GM08714 (cell line): Measurements from ENCODE around the gene PDE11A.

Experiments
- H3K4me3 ChIP-seq: fragments of 200-500 bp; sonication (Bioruptor generic); 2 replicates; pipeline ENCODE4 v1.5.1; 2014; ENCODE audit warnings: mild to moderate bottlenecking, low read length, inconsistent platforms
- ZNF274 ChIP-seq: IDR thresholded peaks from 2 replicates; pipeline ENCODE4 v1.6.1; 2012; ENCODE audit warnings: mild to moderate bottlenecking, low read depth, low read length

Gene PDE11A

DNA sequence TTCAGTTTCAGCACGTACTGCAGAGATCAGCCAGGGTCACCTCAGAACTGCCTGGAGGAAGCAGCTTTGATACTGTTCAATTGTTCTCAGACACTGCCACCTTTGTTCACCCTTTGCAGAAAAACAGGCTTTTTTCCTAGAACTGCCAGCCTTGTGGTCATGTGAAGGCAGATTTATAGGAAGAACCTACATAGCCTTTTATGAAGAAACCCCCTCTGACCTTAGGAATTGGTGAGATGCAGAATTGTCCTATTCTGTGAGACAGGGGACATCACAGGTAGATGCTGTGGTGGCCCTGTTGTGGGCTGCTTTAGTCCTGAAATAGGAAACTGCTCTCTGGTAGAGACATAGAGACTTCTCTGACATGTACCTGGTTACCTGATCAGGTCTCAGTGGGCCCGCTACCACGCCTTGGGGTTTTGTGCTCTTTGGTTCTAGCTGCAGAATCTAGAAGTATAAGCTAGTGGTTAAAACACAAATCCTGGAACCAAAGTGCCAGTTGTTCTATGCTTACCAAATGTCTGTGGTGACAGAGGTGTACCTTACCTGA is 473.4 kb downstream of the PDE11A start:
- H3K4me3 ChIP-seq, result no peak overlapping the region
- no peak for TF ChIP-seq ZNF274

DNA sequence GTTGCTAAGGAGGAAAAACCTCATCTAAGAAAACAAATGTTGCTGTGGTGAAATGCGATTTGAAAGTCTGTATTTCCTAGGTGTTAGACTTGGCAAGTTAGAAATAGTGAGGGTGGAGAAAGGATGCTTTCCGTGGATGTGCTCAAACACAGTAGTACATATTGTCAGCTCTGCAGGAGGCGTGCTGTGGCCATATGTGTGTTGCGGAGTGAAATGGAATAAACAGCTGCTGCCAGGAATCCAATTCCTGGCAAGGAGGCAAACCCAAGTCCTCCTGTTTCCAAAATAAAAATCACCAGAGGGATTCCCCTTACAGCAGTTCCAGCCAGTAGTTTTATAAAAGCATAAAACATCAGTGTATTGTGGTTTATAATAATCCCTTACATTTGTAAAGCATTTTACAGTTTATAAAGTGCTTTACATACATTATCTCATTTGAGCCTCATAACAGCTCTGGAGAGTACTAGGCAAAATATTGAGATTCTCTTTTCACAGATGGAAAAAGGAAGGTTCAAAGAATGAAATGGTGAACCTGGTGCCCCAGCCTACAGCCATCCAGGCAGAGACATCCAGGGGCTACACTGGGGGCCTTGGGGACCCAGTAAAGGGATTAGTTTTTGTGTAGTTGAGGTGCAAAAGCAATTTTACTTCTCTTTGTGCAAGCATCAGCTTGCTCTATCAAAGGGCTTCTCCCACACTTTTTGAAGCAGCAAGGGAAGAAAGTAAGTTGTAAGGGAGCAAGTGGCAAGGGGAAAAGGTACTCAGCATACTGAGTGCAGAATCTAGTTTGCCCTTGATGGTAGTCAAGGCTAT is 474.0 kb downstream of the PDE11A start:
- no peak overlapping the region for H3K4me3 ChIP-seq
- TF ChIP-seq ZNF274, result no peak

DNA sequence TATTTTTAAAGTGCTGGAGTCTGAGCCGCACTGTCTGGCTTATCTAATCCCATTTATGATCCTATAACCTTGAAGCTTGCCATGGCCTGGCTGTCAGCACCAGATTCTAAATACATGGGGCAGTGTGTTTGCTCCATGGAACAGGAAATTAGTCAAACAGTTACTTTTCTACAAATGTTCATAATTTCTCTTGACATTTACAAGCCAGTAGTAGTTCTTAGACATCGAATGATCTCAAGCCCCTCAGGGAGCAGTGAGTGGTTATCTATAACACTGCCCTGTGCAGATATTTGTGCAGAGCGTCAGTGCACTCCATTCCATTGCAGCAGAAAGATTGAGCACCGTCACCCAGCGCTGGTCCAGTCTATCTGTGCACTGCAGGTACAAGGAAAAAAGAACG is 474.8 kb downstream of the PDE11A start:
- H3K4me3 ChIP-seq, result no peak overlapping the region
- TF ChIP-seq ZNF274, result no peak

DNA sequence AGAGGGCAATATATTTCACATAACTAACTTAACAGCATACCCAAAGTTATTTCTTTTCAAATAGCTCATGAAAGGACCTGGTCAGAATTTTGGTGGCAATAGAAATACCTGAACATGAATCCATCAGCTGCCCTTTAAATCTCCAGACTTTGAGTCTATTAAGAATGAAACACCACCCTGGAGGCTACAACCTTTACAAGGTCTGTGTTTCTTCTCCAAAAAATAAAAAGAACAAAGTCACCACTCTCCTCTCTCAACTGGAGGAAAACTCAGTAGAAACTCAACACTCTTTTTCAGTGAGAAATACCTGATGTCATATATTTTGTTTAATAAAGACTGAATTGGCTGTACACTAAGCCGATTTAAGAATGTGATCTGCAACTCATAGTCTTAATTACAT is 475.7 kb downstream of the PDE11A start:
- H3K4me3 ChIP-seq, result no peak overlapping the region
- TF ChIP-seq ZNF274, result no peak

DNA sequence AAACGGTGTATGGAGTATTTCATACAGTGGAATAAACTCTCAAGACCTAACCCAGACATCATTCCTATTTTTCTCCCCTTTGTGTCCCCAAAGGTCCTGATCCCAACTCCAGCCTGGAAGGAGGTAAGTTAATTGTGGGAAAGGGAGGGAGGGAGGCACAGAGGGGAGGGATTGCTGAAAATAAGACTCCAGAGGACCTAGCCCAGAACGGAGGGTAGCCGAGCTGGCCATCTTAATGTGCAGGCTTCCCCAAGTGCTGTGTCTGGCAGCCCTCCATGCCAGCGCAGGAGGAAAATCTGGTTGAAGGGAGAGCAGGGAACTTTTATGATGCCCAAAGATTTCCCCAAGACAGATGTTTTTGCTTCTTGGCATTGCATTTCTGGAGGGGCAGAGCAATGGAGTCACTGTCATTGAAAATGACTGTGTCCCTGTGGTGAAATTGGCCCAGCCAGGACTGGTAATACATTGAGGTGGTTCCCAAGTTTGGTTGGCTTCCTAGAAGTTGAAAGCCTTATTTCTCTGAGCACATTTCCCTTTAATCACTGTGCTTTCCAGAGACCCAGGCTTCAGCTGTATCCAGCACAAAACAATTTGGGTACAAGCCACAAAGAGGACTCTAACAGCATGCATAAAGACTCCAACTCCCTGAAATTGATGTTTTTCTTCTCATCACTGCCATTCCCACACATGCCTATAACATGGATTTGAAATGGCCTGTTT is 477.3 kb downstream of the PDE11A start:
- TF ChIP-seq ZNF274, result no peak
- no peak overlapping the region for H3K4me3 ChIP-seq

DNA sequence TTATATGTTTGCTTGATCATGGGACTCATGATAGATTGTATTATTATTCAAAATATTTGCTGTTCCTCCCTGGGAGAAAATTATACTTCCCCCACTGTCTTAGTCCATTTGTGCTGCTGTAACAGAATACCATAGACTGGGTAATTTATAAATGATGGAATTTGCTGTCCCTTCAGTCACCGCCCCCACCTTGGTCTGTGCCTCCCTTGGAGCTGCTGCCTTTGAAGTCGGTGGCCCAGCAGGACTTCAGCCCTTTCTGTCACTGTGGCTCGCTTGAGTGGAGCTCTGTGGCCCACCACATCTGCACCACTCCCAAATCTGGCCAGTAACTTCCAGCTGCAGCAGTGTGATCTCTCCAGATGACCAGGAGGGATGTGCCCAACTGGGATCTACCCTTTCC is 479.2 kb downstream of the PDE11A start:
- no peak for TF ChIP-seq ZNF274
- no peak overlapping the region for H3K4me3 ChIP-seq

DNA sequence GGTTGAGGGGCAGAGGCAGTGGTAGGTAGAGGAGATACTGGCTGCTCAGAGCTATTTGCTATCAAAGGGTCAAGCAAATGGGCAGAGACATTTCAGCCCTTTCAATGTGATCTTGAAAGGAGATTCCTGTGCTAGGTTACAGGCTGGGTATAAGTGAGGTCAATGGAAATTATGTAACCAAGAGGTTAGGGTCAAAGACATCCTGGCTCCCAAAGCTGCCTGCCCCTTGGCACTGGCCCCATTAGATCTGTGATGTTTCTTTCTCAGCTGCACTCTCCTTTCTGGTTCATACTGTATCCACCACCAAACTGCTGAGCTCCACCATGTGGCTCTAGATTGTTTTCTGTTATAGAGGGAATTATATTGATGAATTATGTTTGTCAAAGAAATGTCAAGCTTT is 479.6 kb downstream of the PDE11A start:
- TF ChIP-seq ZNF274, result no peak
- H3K4me3 ChIP-seq, result no peak overlapping the region

DNA sequence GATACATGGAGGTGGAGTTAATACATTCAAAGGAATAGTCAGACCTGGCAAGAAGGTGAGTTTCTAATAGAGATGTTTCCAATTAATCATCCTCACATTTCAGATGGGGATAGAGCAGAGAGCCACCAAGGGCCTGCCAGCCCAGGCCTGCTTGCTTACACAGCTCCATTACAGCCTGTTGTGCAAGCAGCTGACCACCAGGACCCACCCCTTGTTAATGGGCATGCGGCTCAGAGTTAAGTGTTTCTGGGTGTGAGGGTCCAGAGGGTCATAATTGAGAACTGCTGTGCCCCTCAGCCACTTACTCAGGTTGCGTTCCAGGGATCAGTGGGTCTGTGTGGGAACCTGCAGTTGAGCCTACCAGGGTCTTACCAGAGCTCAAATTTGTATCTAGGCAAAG is 480.2 kb downstream of the PDE11A start:
- no peak overlapping the region for H3K4me3 ChIP-seq

DNA sequence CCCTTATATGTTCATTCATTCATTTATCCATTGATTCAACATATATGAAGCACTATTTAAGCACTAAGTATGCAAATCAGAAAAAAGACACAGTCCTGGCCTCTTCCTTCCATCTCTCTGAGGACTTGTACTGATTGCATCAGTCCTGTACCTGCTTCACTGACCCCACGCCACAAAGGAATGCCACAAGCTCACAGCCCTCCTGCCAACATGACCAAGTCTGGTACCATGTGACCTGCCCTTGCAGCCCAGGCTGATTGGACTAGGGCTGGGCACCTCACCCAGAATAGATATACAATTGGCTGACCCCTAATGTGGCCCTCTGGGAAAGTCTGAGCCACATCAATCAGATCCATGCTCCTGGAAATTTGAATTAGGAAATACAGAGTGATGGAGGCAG is 483.4 kb downstream of the PDE11A start:
- TF ChIP-seq ZNF274, result no peak
- H3K4me3 ChIP-seq, result no peak overlapping the region

More for the DNA sequence above, 480.2 kb downstream of the PDE11A start:
- TF ChIP-seq ZNF274, result no peak

DNA sequence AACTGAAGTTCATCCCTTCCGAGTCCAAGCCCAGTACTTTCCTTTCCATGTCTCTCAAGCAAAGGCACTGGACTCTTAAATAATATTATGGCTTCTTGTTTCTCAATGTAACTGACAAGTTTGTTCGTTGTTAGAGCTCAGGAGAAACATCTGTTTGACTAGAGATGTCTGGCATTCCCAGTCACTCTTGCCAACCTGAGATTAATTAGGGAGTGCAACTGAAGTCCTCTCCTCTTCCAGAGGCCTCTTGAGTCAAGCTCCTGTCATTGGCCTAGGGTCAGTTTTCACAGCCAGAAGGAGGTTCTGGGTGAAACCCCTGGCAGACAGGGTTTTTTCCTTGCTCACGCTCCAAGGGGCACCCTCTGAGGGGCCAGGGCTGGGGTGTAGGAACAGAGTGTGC is 483.9 kb downstream of the PDE11A start:
- H3K4me3 ChIP-seq, result no peak overlapping the region
- no peak for TF ChIP-seq ZNF274

DNA sequence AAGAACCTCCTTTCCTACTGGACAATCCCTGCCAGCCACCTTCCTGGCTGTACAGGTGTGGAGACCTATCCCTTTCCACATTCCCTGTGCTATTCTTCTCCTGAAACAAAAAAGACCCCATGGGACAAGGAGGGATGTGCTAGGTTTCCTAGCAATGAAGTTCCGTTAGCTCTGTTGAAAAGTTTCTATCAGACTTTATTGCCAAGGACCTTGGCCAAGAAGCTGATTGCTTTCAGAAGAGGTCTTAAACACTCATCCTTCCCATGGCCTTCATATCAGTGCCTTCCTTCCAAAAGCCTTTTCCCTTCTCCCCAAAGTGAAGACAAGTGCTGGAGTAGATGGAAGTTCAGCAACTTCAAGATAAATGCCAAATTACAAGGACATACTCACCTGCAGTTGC is 485.2 kb downstream of the PDE11A start:
- no peak overlapping the region for H3K4me3 ChIP-seq
- no peak for TF ChIP-seq ZNF274

DNA sequence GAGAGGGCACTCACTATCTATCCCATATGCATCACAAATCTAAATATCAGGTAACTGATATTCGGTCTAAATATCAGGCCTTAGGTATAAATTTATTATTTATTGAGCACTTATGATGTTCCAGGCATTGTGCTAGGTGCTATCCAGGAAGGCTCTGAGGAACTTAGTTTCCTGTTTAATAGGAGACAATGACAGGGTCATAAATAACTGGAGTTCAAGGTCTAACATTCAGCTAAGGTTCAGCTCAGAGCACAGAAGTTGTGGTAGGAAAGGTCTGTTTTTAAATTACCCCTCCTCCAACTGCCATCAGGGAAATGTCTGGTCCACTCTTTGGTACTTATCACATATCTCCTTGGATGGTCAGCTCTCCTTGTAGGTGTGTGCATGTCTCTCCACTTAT is 486.4 kb downstream of the PDE11A start:
- no peak for TF ChIP-seq ZNF274
- H3K4me3 ChIP-seq, result no peak overlapping the region

DNA sequence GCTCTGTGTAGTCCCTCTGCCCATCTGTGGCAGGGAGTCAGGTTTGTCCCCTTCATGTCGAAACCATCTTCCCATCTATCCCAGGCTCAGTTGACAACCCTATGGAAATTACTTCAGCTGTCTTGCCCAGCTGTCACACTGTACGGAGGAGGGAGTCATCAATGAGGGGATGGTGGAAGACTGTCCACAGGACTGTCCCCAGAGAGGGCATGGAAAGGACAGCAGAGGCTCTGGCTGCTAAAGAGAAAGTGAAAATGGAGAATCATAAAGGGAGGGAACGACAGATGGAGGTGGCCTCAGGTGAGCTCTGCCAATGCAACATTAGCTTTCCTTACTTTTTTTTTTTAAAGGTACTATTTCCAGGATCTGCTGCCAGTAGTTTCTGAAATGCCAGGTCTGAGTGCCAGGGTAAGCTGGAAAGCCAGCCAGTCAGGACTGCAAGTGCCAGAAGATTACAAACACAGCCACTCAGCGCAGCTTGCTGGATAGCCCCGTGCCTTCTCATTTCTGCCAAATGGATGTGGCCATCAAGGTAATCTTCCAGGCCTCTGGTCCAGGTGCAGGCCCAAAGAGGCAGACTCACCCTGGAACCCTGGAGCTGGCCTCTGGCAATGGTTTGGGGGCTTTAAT is 487.2 kb downstream of the PDE11A start:
- no peak for TF ChIP-seq ZNF274
- no peak overlapping the region for H3K4me3 ChIP-seq

DNA sequence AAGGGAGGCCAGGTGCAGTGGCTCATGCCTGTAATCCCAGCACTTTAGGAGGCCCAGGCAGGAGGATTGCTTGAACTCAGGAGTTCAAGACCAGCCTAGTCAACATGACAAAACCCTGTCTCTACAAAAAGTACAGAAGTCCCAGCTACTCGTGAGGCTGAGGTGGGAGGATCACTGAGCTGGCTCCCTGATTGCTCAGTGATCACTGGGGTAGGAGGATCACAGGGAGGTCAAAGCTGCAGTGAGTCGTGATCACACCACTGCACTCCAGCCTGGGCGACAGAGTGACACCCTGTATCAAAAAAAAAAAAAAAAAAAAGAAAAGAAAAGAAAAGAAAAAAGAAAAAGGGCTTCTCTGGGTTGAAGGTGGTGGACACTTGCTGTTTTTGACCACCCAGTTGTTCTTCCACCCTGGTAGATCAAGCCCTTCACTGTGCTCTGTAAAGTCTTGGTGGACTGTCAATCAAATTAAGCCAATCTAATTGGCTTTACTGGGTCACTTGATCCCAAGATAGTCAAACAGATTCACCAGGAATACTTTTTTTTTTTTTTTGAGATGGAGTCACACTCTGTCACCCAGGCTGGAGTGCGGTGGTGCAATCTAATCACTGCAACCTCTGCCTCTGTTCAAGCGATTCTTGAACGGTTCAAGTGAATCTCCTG is 488.4 kb downstream of the PDE11A start:
- no peak overlapping the region for H3K4me3 ChIP-seq
- TF ChIP-seq ZNF274, result no peak
